CD4-positive, alpha-beta T cell (primary cell): ENCODE measurements around the gene EXOC8. TPM values are rescaled to one million over a fixed set of nuclear protein-coding genes. Genes with fewer than 3 reads are reported as not detected.

Experiments used
- ATAC-seq: fragments of 200-7000 bp; cut with Tn5 transposase; one replicate; pipeline ENCODE4 v1.10.0; 2022; ENCODE audit warnings: mild to moderate bottlenecking; ENCODE audit not compliant: poor library complexity
- CTCF ChIA-PET: fragments of 350-600 bp; sonication (Branson Sonifier 250); formaldehyde crosslinking; loops from one replicate; lab custom pipeline; 2021; ENCODE audit warnings: antibody characterized with exemption, inconsistent platforms; lab: Charles Lee
- POLR2A ChIA-PET: fragments of 350-600 bp; sonication (Branson Sonifier 250); formaldehyde crosslinking; loops from one replicate; lab custom pipeline; 2021; ENCODE audit warnings: antibody characterized with exemption, inconsistent platforms; lab: Charles Lee
- DNase-seq, 14 experiments: peaks; one replicate each; pipeline ENCODE4 v3.0.0-alpha.2; 2013 to 2020; ENCODE audit warnings: mixed read lengths in 2 of 14
- H3K27ac ChIP-seq, 2 donors: one replicate each; pipeline versions ENCODE4 v1.5.1 to v1.7.0; 2013; ENCODE audit warnings: low read length in 2 of 2, low read depth in 1 of 2, mild to moderate bottlenecking in 1 of 2
- H3K27me3 ChIP-seq, 2 experiments: 1 replicate in 1 of 2; 2 replicates in 1 of 2; pipeline versions ENCODE4 v1.6.1 to v1.7.0; 2013; ENCODE audit warnings: low read length in 2 of 2, control low read depth in 1 of 2, mild to moderate bottlenecking in 1 of 2, moderate library complexity in 1 of 2; ENCODE audit not compliant: insufficient read depth in 2 of 2, control insufficient read depth in 1 of 2
- H3K36me3 ChIP-seq: one replicate; pipeline ENCODE4 v1.6.1; 2013; ENCODE audit warnings: low read length, control low read depth; ENCODE audit not compliant: insufficient read depth
- H3K4me1 ChIP-seq: one replicate; pipeline ENCODE4 v1.6.1; 2013; ENCODE audit warnings: low read length, control low read depth; ENCODE audit not compliant: insufficient read depth
- H3K4me3 ChIP-seq: one replicate; pipeline ENCODE4 v1.5.1; 2013; ENCODE audit warnings: mild to moderate bottlenecking, low read length, moderate library complexity
- H3K9me3 ChIP-seq, 2 experiments: 1 replicate in 1 of 2; 2 replicates in 1 of 2; pipeline versions ENCODE4 v1.6.1 to v1.7.0; 2013; ENCODE audit warnings: low read length in 2 of 2, mild to moderate bottlenecking in 2 of 2, control low read depth in 1 of 2, moderate library complexity in 1 of 2; ENCODE audit not compliant: control insufficient read depth in 1 of 2, insufficient read depth in 1 of 2
- H3K27ac Mint-ChIP-seq: one replicate; pipeline ENCODE4 v1.8.0; 2020; ENCODE audit warnings: mixed read lengths
- H3K27me3 Mint-ChIP-seq: one replicate; pipeline ENCODE4 v1.8.0; 2021; ENCODE audit warnings: mixed read lengths
- H3K36me3 Mint-ChIP-seq: one replicate; pipeline ENCODE4 v1.8.0; 2021; ENCODE audit warnings: low read depth, mixed read lengths
- H3K4me1 Mint-ChIP-seq: one replicate; pipeline ENCODE4 v1.8.0; 2021; ENCODE audit warnings: low read depth, mixed read lengths
- H3K4me3 Mint-ChIP-seq: one replicate; pipeline ENCODE4 v1.8.0; 2020; ENCODE audit warnings: mild to moderate bottlenecking, mixed read lengths
- H3K9me3 Mint-ChIP-seq: one replicate; pipeline ENCODE4 v1.8.0; 2020; ENCODE audit warnings: mixed read lengths
- intact Hi-C, 2 experiments: fragments of 100-400 bp; cut with DNase I in 1 of 2; cut with micrococcal nuclease in 1 of 2; formaldehyde crosslinking; loops; one replicate each; pipeline versions ENCODE4 v1.15.1 to v1.9.0; 2023 to 2025; cut with DNase I, micrococcal nuclease
- total RNA-seq, 174 experiments: library from RNA in 2 of 174; stranded (reverse) in 2 of 174; gene quantifications; one replicate each; pipeline ENCODE4 v1.2.3 and lab custom pipeline; 2021 to 2026
- TF ChIP-seq, protein P1 (sequence below): fragments of 200-600 bp; IDR thresholded peaks from one replicate; pipeline ENCODE4 v1.8.0; 2022; ENCODE audit warnings: antibody characterized with exemption, mild to moderate bottlenecking

EXOC8 gene
- total RNA-seq, 2 experiments from 2014 or later, result 28.0 to 31.9 TPM

DNA sequence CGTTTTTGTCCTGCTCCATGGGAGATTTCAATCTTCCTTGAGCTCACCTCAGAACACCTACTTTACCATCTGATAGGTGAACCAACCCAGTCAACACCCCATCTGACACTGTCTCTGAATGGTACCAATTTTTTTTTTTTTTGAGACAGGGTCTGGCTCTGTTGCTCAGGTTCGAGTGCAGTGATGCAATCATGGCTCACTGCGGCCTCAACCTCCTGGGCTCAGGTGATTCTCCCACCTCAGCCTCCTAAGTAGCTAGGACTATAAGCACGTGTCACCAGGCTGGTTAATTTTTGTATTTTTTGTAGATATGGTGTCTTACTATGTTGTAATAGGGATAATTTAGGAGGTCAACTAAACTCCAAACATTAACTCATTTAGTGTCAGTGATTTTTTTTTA, 36.7 kb upstream of the EXOC8 start:
- Histone ChIP-seq H3K27me3 (no peaks in the 10 kb centered on the region), H3K36me3 (peaks cover 19% of the 10 kb centered on the region), H3K4me1 (peaks cover 5% of the 10 kb centered on the region), H3K9me3 (no peaks in the 10 kb centered on the region), H3K4me3 (no peak overlapping the region), H3K27ac (no peak overlapping the region)
- H3K27me3 Mint-ChIP-seq, result no peaks in the 10 kb centered on the region
- TF ChIP-seq, protein P1, sequence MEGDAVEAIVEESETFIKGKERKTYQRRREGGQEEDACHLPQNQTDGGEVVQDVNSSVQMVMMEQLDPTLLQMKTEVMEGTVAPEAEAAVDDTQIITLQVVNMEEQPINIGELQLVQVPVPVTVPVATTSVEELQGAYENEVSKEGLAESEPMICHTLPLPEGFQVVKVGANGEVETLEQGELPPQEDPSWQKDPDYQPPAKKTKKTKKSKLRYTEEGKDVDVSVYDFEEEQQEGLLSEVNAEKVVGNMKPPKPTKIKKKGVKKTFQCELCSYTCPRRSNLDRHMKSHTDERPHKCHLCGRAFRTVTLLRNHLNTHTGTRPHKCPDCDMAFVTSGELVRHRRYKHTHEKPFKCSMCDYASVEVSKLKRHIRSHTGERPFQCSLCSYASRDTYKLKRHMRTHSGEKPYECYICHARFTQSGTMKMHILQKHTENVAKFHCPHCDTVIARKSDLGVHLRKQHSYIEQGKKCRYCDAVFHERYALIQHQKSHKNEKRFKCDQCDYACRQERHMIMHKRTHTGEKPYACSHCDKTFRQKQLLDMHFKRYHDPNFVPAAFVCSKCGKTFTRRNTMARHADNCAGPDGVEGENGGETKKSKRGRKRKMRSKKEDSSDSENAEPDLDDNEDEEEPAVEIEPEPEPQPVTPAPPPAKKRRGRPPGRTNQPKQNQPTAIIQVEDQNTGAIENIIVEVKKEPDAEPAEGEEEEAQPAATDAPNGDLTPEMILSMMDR, result no peak
- CTCF ChIA-PET, result interaction anchor here (0.9 kb wide), 1 partner anchor 15 kb away, joined by 3 read pairs; no protein-coding TSS in a partner anchor
- no peak overlapping the region for H3K27ac Mint-ChIP-seq
- H3K4me3 Mint-ChIP-seq, result no peak overlapping the region
- ATAC-seq, result no peak
- POLR2A ChIA-PET, result interaction anchor here (0.9 kb wide), 1 partner anchor 36 kb away, joined by 3 read pairs; no protein-coding TSS in a partner anchor
- no peak for DNase-seq
- intact Hi-C loops, result loop anchor here in 1 of 2 experiments (10.0 kb wide), 1 partner anchor 50 kb away; the partner anchor contains the start of gene EGLN1
- peaks cover 39% of the 10 kb centered on the region for H3K4me1 Mint-ChIP-seq
- peaks cover 18% of the 10 kb centered on the region for H3K36me3 Mint-ChIP-seq
- H3K9me3 Mint-ChIP-seq, result no peaks in the 10 kb centered on the region

DNA sequence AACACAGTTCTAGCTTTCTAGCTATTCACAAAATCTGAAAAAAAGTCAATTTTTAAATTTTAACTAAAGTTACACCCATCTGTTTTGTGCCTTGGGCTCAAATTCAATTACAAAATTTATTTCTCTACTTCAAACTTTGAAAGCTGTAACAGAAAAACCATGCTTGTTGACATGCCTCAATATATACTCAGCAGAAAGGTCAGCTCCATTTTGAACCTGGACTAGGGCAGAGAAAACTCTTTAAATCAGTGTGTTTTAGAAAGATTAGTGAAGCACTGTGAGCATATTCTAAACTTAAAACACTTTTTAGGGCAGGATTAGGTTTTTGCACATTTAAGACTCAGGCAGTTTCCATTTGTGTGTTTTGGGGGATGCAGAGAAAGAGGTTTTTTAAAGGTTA, 34.8 kb upstream of the EXOC8 start:
- ChIA-PET POLR2A (interaction anchor here (0.7 kb wide), 1 partner anchor 16 kb away, joined by 3 read pairs; no protein-coding TSS in a partner anchor), CTCF (no interaction called here)
- Histone ChIP-seq H3K4me3 (no peak overlapping the region), H3K36me3 (peaks cover 29% of the 10 kb centered on the region), H3K9me3 (no peaks in the 10 kb centered on the region), H3K27ac (no peak overlapping the region), H3K4me1 (peaks cover 3% of the 10 kb centered on the region), H3K27me3 (no peaks in the 10 kb centered on the region)
- H3K27ac Mint-ChIP-seq, result no peak overlapping the region
- H3K36me3 Mint-ChIP-seq, result peaks cover 31% of the 10 kb centered on the region
- H3K27me3 Mint-ChIP-seq, result no peaks in the 10 kb centered on the region
- H3K4me1 Mint-ChIP-seq, result peaks cover 20% of the 10 kb centered on the region
- H3K4me3 Mint-ChIP-seq, result no peak overlapping the region
- ATAC-seq (no peak), DNase-seq (no peak)
- intact Hi-C loops, result loop anchor here in 1 of 2 experiments (10.0 kb wide), 1 partner anchor 52 kb away; the partner anchor contains the start of gene EGLN1
- TF ChIP-seq, protein P1, result no peak
- H3K9me3 Mint-ChIP-seq, result no peaks in the 10 kb centered on the region

DNA sequence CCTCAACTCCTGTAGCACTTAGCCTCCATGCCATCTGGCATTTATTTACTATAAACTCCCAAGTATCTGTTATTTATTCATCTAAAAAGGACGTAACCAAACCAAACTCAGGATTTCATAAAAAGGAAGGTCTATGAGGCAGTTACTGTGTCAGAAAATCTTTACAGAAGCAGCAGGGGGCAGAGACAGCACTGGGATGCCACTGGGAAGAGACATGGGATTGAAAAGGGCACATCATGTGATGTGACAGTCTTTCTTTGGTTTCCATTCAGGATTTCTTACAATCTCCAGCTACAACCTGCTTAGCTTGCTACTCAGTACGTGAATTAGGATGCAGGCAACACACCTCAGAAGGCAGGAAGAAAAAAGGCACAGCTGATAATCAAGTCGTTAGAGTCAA, 31.6 kb upstream of the EXOC8 start:
- TF ChIP-seq, protein P1, result no peak
- Histone ChIP-seq H3K9me3 (no peaks in the 10 kb centered on the region), H3K4me1 (no peaks in the 10 kb centered on the region), H3K27me3 (no peaks in the 10 kb centered on the region), H3K36me3 (peaks cover 35% of the 10 kb centered on the region), H3K27ac (no peak overlapping the region), H3K4me3 (no peak overlapping the region)
- H3K36me3 Mint-ChIP-seq, result peaks cover 57% of the 10 kb centered on the region
- ChIA-PET CTCF (no interaction called here), POLR2A (interaction anchor here (1.5 kb wide), 1 partner anchor 51 kb away, joined by 3 read pairs; no protein-coding TSS in a partner anchor)
- H3K4me1 Mint-ChIP-seq, result peaks cover 4% of the 10 kb centered on the region
- H3K27me3 Mint-ChIP-seq, result no peaks in the 10 kb centered on the region
- intact Hi-C loops, result no loop called here
- H3K9me3 Mint-ChIP-seq, result no peaks in the 10 kb centered on the region
- ATAC-seq (no peak), DNase-seq (no peak)
- no peak overlapping the region for H3K4me3 Mint-ChIP-seq
- H3K27ac Mint-ChIP-seq, result peak overlapping the region; percentile 28
